Bone marrow (tissue), 2 donors: ENCODE data around the gene MFNG.
"Not testable (repeated sequence)": the region's sequence is repeated elsewhere in the genome, so short reads cannot be mapped to it uniquely, and the experiment has no call there.

Source experiments
- DNase-seq, 2 donors: peaks; one replicate each; lab custom pipeline; 2025; lab: John Stamatoyannopoulos, UW

MFNG gene

GRCh38 chr22:37486224-37486845 is at the start of gene MFNG:
MFNG (minus strand) TSS chr22:37486384; CDS start chr22:37486177, 207 bp downstream.
- DNase-seq: peak; percentile 40 to 82

DNA sequence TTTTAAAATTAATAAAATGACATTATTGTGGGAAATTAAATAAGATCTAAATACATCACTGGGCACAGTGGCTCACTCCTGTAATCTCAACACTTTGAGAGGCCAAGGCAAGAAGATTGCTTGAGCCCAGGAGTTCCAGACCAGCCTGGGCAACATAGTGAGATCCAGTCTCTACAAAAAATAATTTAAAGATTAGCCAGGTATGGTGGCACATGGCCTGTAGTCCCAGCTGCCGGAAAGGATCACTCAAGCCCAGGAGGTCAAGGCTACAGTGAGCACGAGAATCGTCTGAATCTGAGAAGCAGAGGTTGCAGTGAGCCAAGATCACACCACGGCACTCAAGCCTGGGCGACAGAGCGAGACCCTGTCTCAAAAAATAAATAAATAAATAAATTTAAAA is 49.0 kb upstream of the MFNG start:
- DNase-seq: no peak

DNA sequence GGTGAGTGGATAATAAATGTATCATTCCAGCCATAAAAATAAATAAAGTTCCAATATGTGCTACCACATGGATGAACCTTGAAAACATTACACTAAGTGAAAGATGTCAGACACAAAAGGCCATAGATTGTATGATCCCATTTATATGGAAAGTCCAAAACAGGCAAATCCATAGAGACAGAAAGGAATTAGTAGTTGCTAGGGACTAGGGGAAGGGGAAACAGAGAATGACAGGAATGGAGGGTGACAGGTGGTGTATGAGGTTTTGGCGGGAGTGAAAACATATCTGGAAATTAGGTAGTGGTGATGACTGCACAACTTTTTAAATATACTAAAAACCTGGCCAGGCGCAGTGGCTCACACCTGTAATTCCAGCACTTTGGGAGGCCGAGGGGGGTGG is 48.3 kb upstream of the MFNG start:
- no peak for DNase-seq

- DNase-seq: peak in 1 of 2 donors; percentile 92
Measured at GRCh38 chr22:37533995-37534394, 47.8 kb upstream of the MFNG start.

DNA sequence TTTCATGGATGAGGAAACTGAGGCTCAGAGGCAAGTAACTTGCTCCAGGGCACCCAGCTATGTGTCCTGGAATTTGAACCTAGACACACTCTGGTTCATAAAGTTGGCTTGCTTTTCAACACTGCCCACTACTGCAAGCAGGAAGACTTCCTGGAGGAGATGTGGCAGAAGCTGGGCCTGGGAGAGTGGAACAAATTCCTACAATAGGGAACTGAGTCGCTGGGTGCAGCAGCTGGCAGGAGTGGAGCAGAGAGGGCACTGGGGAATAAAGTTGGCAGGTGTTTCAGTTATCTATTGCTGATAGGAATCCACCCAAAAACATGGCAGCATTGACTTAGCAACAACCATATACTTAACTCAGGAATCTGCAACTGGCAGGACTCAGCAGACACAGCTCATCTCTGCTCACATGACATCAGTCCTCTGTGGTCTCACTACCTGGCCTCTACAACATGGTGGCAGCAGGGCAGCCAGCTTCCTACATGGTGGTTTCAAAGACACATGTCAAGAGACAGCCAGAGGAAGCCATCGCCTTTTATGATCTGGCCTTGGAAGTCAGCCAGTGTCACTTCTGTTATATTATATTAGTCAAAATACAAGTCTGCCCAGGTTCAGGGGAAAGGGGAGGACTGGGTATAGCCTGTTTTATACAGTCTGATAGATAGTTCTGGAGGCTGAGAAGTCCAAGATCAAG is 43.6 kb upstream of the MFNG start:
- DNase-seq: peak in 1 of 2 donors; percentile 65

- DNase-seq: not testable (repeated sequence)
Measured at GRCh38 chr22:37527952-37528351, 41.8 kb upstream of the MFNG start.

GRCh38 chr22:37527081-37527752 is 41.0 kb upstream of the MFNG start:
- not testable (repeated sequence) for DNase-seq

DNA sequence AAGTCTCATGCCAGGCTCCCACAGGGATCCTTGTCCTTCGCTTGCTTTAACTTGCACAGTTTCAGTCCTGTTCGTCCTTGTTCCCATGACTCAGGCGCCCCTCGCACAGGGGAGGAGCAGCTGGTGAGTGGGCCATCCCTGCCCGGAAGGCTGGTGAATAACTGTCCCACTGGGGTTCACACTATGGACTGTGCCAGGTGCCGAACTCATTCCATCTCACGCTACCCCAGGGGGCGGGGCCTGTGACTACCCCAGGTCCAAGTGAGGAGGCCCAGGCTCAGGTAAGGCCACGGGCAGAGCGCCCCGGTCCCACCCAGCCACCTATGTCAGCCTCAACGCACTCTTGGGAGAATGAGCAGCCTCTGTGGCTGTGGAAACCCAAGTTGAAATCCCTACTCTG is 40.2 kb upstream of the MFNG start:
- no peak for DNase-seq

GRCh38 chr22:37525746-37526350 is 39.7 kb upstream of the MFNG start:
- no peak for DNase-seq

- peak; percentile 22 to 30 for DNase-seq
Measured at GRCh38 chr22:37525073-37525745, 39.0 kb upstream of the MFNG start.

- no peak for DNase-seq
Measured at GRCh38 chr22:37522482-37522881, 36.3 kb upstream of the MFNG start.

GRCh38 chr22:37521236-37521739 is 35.1 kb upstream of the MFNG start:
- DNase-seq: no peak

DNA sequence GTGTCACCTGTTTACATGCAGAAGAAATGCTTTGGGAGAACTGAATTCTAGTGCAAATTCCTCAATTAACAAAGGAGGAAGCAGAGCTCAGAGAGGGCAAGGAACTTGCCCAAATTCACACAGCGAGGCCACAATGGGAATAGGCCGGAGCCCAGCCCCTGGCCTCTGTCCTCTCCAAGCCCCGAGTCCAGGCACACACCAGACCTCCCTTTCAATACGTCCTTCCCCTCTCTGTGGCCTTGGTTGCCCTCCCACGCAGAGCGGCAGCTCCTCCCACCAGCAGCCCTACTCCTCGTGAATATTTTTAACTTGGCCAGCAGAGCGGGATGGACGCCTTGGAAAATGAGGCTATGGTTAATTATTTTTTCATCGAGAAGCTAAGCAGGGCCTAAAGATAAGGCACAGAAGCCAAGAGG is 34.6 kb upstream of the MFNG start:
- DNase-seq: no peak

GRCh38 chr22:37519268-37520195 is 33.3 kb upstream of the MFNG start, which contains the start of gene CARD10:
CARD10 (minus strand) TSS chr22:37519415; CDS start chr22:37519200, 215 bp downstream.
- no peak for DNase-seq

- DNase-seq: no peak
Measured at GRCh38 chr22:37518509-37519267, 32.5 kb upstream of the MFNG start.

DNA sequence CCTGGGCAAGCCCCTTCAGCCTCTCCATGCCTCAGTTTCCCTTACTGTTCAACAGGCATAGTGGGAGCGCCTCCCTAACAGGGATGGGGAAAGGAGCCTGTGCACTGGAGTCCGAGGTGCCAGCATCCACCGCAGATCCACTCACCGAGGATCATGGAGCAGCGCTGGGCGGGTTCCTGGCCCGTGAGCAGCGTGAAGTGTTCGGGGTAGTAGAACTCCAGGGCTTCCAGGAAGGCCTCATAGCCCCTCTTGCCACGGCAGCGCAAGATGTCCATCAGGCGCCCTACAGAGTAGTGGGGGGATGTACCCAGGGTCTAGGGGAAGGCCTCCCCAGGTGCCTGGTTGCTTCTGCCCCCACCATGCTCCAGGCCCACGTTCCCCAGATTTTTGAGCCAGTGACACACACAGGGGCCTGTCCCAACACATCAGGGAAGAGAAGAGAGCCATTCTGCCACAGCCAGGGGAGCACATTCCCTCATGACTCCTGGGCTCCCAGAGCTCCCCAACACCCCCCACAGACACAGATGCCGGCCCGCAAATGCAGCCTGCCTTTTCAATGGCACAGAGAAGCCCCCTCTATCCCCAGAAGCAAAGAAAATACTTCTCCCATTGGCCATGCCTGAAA is 31.8 kb upstream of the MFNG start:
- DNase-seq: no peak

- no peak for DNase-seq
Measured at GRCh38 chr22:37516456-37516855, 30.3 kb upstream of the MFNG start.

GRCh38 chr22:37515901-37516300 is 29.7 kb upstream of the MFNG start:
- DNase-seq: no peak

- DNase-seq: no peak
Measured at GRCh38 chr22:37514526-37515051, 28.4 kb upstream of the MFNG start.
